Islet precursor cell (in vitro differentiated cells): ENCODE data around the gene GRHL1.
A peak's percentile ranks its signal among the peaks of the same experiment; 100 is the strongest.
"Not testable (repeated sequence)": the region's sequence is repeated elsewhere in the genome, so short reads cannot be mapped to it uniquely, and the experiment has no call there.

ENCODE experiments used
- DNase-seq: peaks from one replicate; pipeline ENCODE4 v3.0.0-alpha.2; 2018

The GRHL1 gene

GRCh38 chr2:9951522-9952285 is at the start of gene GRHL1:
TSS of gene GRHL1 (plus strand) at chr2:9951693. CDS start at chr2:9951834, 141 bp downstream.
- DNase-seq, result peak; percentile 96

- no peak for DNase-seq
Observed at GRCh38 chr2:9905413-9905812, 46.1 kb upstream of the GRHL1 start.

GRCh38 chr2:9907402-9907801 is 44.1 kb upstream of the GRHL1 start:
- DNase-seq, result no peak

- no peak for DNase-seq
Observed at GRCh38 chr2:9908639-9909038, 42.9 kb upstream of the GRHL1 start.

GRCh38 chr2:9909106-9909505 is 42.4 kb upstream of the GRHL1 start:
- DNase-seq, result no peak

GRCh38 chr2:9910699-9911098 is 40.8 kb upstream of the GRHL1 start:
- no peak for DNase-seq

- DNase-seq, result no peak
Observed at GRCh38 chr2:9912468-9912867, 39.0 kb upstream of the GRHL1 start.

GRCh38 chr2:9914384-9915065 is 37.0 kb upstream of the GRHL1 start:
- DNase-seq, result peak; percentile 83

- DNase-seq, result no peak
Observed at GRCh38 chr2:9918275-9918674, 33.2 kb upstream of the GRHL1 start.

GRCh38 chr2:9919512-9919911 is 32.0 kb upstream of the GRHL1 start:
- DNase-seq, result no peak

GRCh38 chr2:9927020-9927419 is 24.5 kb upstream of the GRHL1 start:
- DNase-seq, result not testable (repeated sequence)

GRCh38 chr2:9937258-9937657 is 14.2 kb upstream of the GRHL1 start:
- DNase-seq, result no peak

GRCh38 chr2:9937968-9938367 is 13.5 kb upstream of the GRHL1 start:
- DNase-seq, result no peak

GRCh38 chr2:9939587-9940485 is 11.7 kb upstream of the GRHL1 start:
- no peak for DNase-seq

GRCh38 chr2:9941196-9941995 is 10.1 kb upstream of the GRHL1 start:
- peak; percentile 76 for DNase-seq

- no peak for DNase-seq
Observed at GRCh38 chr2:9941996-9942390, 9.5 kb upstream of the GRHL1 start.

GRCh38 chr2:9944330-9944758 is 7.1 kb upstream of the GRHL1 start:
- no peak for DNase-seq

GRCh38 chr2:9945596-9945995 is 5.9 kb upstream of the GRHL1 start:
- DNase-seq, result no peak

- no peak for DNase-seq
Observed at GRCh38 chr2:9946076-9946475, 5.4 kb upstream of the GRHL1 start.

- no peak for DNase-seq
Observed at GRCh38 chr2:9946818-9947217, 4.7 kb upstream of the GRHL1 start.

- DNase-seq, result no peak
Observed at GRCh38 chr2:9948721-9949120, 2.8 kb upstream of the GRHL1 start.

- no peak for DNase-seq
Observed at GRCh38 chr2:9949239-9949991, 2.1 kb upstream of the GRHL1 start.
